GM12875 (cell line): Measurements from ENCODE around the gene ATP11A.
"Not testable (repeated sequence)": the region's sequence is repeated elsewhere in the genome, so short reads cannot be mapped to it uniquely, and the experiment has no call there.

Experiments
- H3K4me3 ChIP-seq: one replicate; pipeline ENCODE4 v1.5.1; 2011; ENCODE audit warnings: low read depth, low read length, control low read depth
- TF ChIP-seq, protein P1 (sequence below): IDR thresholded peaks from 2 replicates; pipeline ENCODE4 v1.5.1; 2011; ENCODE audit warnings: low read depth, mild to moderate bottlenecking, control low read depth, inconsistent platforms, low read length, moderate library complexity, borderline replicate concordance; ENCODE audit not compliant: insufficient read depth

ATP11A gene

DNA sequence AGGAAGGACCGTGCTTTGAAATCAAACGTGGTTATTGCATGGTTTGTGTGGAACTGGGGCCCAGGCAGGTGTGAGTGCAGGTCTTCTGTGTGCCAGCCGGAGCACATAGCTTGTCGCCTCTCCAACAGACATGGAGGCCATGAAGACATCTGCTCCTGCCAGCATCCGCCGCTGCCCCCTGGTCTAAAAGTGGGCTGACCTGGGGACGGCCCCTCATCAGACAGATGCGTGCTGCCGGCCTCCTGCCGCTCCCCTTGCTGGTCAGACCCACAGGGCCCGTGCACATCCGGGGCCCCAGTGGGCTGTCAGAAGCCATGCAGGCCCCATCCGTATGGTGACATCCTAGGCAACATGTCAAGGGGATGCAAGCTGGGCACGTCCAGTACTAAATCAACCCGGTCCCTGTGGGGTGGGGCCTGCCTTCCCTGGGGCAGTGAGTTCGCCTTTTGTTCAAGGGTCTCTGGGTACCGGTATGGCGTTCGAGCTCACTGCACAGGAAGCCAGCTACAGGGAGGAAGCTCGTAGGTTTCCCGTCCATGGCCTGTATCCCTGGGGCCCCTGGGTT lies 191.2 kb downstream of the ATP11A start:
- TF ChIP-seq, protein P1, sequence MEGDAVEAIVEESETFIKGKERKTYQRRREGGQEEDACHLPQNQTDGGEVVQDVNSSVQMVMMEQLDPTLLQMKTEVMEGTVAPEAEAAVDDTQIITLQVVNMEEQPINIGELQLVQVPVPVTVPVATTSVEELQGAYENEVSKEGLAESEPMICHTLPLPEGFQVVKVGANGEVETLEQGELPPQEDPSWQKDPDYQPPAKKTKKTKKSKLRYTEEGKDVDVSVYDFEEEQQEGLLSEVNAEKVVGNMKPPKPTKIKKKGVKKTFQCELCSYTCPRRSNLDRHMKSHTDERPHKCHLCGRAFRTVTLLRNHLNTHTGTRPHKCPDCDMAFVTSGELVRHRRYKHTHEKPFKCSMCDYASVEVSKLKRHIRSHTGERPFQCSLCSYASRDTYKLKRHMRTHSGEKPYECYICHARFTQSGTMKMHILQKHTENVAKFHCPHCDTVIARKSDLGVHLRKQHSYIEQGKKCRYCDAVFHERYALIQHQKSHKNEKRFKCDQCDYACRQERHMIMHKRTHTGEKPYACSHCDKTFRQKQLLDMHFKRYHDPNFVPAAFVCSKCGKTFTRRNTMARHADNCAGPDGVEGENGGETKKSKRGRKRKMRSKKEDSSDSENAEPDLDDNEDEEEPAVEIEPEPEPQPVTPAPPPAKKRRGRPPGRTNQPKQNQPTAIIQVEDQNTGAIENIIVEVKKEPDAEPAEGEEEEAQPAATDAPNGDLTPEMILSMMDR: no peak
- H3K4me3 ChIP-seq: no peak overlapping the region

DNA sequence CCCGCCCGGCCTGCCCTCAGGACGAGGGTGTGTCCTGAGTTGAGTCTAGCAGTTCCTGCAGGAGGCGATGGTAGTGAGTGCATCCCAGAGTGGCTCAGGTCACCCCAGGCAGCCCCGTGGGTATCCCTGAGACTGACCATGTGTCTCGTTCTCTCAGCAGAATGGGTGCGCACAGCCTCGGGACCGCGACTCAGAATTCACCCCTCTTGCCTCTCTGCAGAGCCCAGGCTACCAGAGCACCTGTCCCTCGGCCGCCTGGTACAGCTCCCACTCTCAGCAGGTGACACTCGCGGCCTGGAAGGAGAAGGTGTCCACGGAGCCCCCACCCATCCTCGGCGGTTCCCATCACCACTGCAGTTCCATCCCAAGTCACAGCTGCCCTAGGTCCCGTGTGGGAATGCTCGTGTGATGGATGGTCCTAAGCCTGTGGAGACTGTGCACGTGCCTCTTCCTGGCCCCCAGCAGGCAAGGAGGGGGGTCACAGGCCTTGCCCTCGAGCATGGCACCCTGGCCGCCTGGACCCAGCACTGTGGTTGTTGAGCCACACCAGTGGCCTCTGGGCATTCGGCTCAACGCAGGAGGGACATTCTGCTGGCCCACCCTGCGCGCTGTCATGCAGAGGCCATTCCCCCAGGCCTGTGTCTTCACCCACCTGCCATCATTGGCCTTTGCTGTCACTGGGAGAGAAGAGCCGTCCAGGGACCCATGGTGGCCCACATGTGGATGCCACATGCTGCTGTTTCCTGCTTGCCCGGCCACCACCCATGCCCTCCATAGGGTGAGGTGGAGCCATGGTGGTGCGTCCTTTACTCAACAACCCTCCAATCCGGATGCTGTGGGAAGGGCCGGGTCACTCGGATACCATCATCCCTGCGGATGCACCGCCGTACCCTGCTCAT lies 192.1 kb downstream of the ATP11A start:
- TF ChIP-seq, protein P1: no peak

DNA sequence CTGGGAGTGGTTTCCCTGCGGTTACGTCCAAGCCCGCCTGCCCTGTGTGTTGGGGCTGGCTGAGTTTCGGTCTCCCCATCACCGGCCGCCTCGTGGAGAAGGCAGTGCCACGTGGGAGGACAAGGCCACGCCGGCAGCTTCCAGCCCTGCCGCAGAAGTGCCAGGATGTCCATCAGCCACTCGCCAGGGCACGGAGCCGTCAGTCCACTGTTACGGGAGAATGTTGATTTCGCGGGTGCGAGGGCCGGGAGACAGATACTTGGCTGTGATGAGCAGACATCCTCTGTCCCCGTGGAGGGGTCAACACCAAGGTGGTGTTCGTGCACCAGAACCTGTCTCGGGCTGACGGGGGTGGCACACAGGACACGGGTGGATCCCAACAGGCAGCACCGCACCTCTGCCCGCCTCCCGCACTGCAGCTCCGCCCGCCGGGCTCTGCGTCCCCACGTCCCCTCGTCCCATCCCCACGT lies 192.8 kb downstream of the ATP11A start:
- no peak overlapping the region for H3K4me3 ChIP-seq
- TF ChIP-seq, protein P1: no peak

More for the DNA sequence above, 192.1 kb downstream of the ATP11A start:
- H3K4me3 ChIP-seq: no peak overlapping the region

DNA sequence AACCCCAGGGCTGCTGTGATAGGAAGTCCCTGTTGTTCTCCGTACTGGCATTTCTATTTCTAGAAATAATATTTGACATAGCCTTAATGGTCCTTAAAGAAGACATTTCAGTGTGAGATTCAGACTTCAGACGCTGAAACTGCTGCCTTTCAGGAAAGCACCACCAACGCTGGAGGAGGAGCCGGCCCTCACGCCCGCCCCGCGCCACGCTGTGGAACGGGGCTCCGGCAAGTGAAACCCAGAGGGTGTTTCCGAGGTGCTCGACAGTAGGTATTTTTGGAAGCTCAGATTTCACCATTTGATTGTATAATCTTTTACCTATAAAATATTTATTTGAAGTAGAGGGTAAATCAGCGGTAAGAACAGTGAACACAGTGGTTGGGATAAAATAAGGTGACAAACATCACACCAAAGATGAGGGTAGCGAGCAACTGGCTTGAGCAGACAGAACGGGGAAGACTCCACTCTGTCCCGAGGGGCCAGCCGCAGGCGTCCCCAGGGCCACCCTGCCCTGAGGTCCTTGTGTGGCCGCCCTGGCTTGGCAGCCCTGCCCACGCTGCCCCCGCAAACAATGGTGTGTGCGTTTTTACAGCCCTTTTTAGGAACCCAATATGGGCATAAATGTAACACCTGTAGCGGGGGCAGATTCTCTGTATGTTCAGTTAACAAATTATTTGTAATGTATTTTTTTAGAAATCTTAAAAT lies 193.6 kb downstream of the ATP11A start:
- TF ChIP-seq, protein P1: no peak
- no peak overlapping the region for H3K4me3 ChIP-seq

DNA sequence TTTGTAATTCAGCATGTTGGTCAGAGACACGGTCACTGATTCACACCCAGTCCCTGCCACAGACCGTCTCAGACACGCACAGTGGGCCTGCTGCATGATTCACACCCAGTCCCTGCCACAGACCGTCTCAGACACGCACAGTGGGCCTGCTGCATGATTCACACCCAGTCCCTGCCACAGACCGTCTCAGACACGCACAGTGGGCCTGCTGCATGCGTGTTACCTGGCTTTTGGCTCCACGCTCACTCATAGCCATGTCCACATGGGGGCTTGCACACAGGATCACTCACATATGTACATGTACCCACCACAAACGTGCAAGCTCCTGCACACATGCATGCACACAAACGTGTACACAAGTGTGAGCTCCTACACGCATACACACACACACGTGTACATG lies 194.9 kb downstream of the ATP11A start:
- not testable (repeated sequence) for H3K4me3 ChIP-seq

DNA sequence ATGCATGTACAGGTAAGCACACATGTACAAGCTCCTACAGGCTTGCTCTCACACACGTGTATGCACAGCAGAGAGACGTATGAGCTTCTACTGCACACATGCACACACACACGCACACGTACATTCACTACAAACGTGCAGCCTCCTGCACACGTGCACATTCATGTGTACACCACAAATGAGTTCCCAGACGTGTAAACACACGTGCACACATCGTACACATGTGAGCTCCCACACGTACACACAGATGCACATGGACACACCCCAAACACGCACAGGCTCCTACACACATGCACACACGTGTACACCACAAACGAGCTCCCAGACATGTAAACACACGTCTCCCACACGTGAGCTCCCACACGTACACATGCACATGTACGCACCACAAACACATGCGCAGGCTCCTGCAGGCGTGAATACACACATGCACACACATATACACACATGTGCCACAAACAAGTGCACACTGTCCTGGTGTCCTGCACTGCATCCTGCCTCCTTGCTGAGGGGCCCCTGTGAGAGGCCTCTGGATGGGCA lies 195.5 kb downstream of the ATP11A start:
- no peak overlapping the region for H3K4me3 ChIP-seq
- TF ChIP-seq, protein P1: no peak

DNA sequence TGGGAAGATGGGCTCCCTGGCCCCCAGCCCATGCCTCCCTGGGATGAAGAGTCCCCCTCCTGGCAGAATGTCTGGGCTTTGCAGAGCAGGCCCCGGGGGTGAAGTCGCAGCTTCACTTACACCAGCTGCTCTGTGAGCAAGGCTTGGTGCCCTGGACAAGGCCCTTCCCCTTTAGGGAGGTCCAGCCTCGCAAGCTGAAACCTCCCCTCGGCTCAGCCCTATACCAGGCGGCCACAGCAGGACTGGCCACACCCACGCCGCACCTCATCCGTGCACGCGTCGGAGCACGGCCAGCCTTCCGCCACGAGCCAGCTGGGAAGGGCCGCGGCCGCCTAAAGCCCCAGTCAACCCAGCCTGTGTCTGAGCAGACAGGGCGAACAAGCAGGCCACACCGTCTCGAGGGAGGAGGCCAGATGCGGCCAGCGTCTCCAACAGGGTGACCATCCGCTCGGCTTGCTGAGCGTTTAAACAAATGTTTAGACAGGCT lies 196.0 kb downstream of the ATP11A start:
- TF ChIP-seq, protein P1: no peak
- no peak overlapping the region for H3K4me3 ChIP-seq
